ENCODE results near the gene ANXA3. TPM values are rescaled to one million over a fixed set of nuclear protein-coding genes. Genes with fewer than 3 reads are reported as not detected.

The ANXA3 gene
- total RNA-seq, 1 experiment from 2014 or later = 263 TPM

DNA sequence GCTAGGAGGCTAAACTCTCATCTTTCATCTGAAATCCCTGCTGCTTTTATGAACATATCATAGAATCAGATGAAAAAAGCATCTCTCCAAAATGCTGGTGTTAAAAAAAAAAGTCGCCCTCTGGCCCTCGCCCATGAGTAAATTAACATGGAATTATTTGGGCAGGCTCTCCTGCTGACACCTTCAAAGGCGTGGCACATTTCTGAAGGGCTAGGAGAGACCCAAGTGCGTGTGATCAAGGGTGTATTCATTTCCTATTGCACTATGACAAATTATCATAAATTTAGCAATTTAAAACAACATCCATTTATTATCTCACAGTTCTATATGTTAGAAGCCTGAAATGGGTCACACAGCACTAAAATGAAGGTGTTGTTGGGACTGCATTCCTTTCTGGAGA, 5.1 kb downstream of the ANXA3 start:
- Histone ChIP-seq H3K4me3 (ENCODE audit: low read length) (no peak overlapping the region), H3K27ac (ENCODE audit: low read length) (peak overlapping the region; percentile 60)

GRCh38 chr4:78557841-78558240, 6.3 kb downstream of the ANXA3 start:
- peak overlapping the region; percentile 11; the same call in 1 of the 2 replicates for H3K4me2 ChIP-seq (ENCODE audit: low read length)
- H3K27ac ChIP-seq (ENCODE audit: low read length) = peak overlapping the region; percentile 60
- H3K9ac ChIP-seq (ENCODE audit: low read length) = no peak overlapping the region
- no peaks in the 10 kb centered on the region for H3F3A ChIP-seq (ENCODE audit: low read length, unreplicated experiment)
- ChIA-PET CTCF (no interaction called here), POLR2A (ENCODE audit: unreplicated experiment) (no interaction called here)
- peaks cover 64% of the 10 kb centered on the region for H3K79me2 ChIP-seq (ENCODE audit: low read length)
- no peaks in the 10 kb centered on the region for H4K20me1 ChIP-seq (ENCODE audit: low read length)
- no peak overlapping the region for H3K4me3 ChIP-seq (ENCODE audit: low read length)
- ATAC-seq = no peak
- no TSS peak for BruUV-seq (replicated peaks)
- no peaks in the 10 kb centered on the region for H3K9me2 ChIP-seq (replicated peaks; ENCODE audit: low read length)
- no peaks in the 10 kb centered on the region for H3K27me3 ChIP-seq (ENCODE audit: low read length)
- no peaks in the 10 kb centered on the region for H3K9me3 ChIP-seq (ENCODE audit: low read length)
- H2AFZ ChIP-seq (ENCODE audit: low read length) = no peak overlapping the region
- TF ChIP-seq EZH2phosphoT487 (IDR thresholded peaks at IDR 0.05; ENCODE audit: borderline replicate concordance, low read length) (no peak), EZH2 (IDR thresholded peaks at IDR 0.05; ENCODE audit: low read length, unreplicated experiment) (no peak)
- TF ChIP-seq, protein P1, sequence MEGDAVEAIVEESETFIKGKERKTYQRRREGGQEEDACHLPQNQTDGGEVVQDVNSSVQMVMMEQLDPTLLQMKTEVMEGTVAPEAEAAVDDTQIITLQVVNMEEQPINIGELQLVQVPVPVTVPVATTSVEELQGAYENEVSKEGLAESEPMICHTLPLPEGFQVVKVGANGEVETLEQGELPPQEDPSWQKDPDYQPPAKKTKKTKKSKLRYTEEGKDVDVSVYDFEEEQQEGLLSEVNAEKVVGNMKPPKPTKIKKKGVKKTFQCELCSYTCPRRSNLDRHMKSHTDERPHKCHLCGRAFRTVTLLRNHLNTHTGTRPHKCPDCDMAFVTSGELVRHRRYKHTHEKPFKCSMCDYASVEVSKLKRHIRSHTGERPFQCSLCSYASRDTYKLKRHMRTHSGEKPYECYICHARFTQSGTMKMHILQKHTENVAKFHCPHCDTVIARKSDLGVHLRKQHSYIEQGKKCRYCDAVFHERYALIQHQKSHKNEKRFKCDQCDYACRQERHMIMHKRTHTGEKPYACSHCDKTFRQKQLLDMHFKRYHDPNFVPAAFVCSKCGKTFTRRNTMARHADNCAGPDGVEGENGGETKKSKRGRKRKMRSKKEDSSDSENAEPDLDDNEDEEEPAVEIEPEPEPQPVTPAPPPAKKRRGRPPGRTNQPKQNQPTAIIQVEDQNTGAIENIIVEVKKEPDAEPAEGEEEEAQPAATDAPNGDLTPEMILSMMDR (conservative IDR thresholded peaks at IDR 0.05; ENCODE audit: low read depth, low read length) = no peak
- peaks cover 83% of the 10 kb centered on the region for H3K4me1 ChIP-seq (ENCODE audit: insufficient read depth, low read length)
- no peak for DNase-seq
- intact Hi-C loops (cut with micrococcal nuclease) = no loop called here
- peaks cover 18% of the 10 kb centered on the region; the same call in 1 of the 2 replicates for H3K36me3 ChIP-seq (ENCODE audit: low read depth, low read length)

More for the DNA sequence above, 5.1 kb downstream of the ANXA3 start:
- POLR2A ChIA-PET (ENCODE audit: unreplicated experiment) = no interaction called here
- Histone ChIP-seq H3K9me3 (ENCODE audit: low read length) (no peaks in the 10 kb centered on the region), H3K79me2 (ENCODE audit: low read length) (peaks cover 59% of the 10 kb centered on the region), H3K27me3 (ENCODE audit: low read length) (no peaks in the 10 kb centered on the region), H3K36me3 (ENCODE audit: low read depth, low read length) (peaks cover 18% of the 10 kb centered on the region; the same call in 1 of the 2 replicates), H3K4me1 (ENCODE audit: insufficient read depth, low read length) (peaks cover 76% of the 10 kb centered on the region), H4K20me1 (ENCODE audit: low read length) (no peaks in the 10 kb centered on the region), H3K9me2 (replicated peaks; ENCODE audit: low read length) (no peaks in the 10 kb centered on the region), H3K4me2 (ENCODE audit: low read length) (peak overlapping the region; percentile 17), H3F3A (ENCODE audit: low read length, unreplicated experiment) (no peaks in the 10 kb centered on the region), H2AFZ (ENCODE audit: low read length) (no peak overlapping the region), H3K9ac (ENCODE audit: low read length) (no peak overlapping the region)
- TF ChIP-seq EZH2 (IDR thresholded peaks at IDR 0.05; ENCODE audit: low read length, unreplicated experiment) (no peak), EZH2phosphoT487 (IDR thresholded peaks at IDR 0.05; ENCODE audit: borderline replicate concordance, low read length) (no peak)
- TF ChIP-seq, protein P1 (conservative IDR thresholded peaks at IDR 0.05; ENCODE audit: low read depth, low read length) = no peak
- intact Hi-C loops (cut with micrococcal nuclease) = no loop called here
- DNase-seq = peak; percentile 37
- CTCF ChIA-PET = no interaction called here
- BruUV-seq (replicated peaks) = no TSS peak
- peak; percentile 10; the same call in 1 of the 2 replicates for ATAC-seq

GRCh38 chr4:78558410-78558809, 6.8 kb downstream of the ANXA3 start:
- POLR2A ChIA-PET (ENCODE audit: unreplicated experiment) = no interaction called here
- H3K9me3 ChIP-seq (ENCODE audit: low read length) = no peaks in the 10 kb centered on the region
- ATAC-seq = no peak
- H2AFZ ChIP-seq (ENCODE audit: low read length) = no peak overlapping the region
- H3K27me3 ChIP-seq (ENCODE audit: low read length) = no peaks in the 10 kb centered on the region
- peaks cover 64% of the 10 kb centered on the region for H3K79me2 ChIP-seq (ENCODE audit: low read length)
- H3K4me3 ChIP-seq (ENCODE audit: low read length) = no peak overlapping the region
- CTCF ChIA-PET = interaction anchor here (0.6 kb wide), 1 partner anchor 195 kb away, joined by 3 read pairs; no protein-coding TSS in a partner anchor
- H3K36me3 ChIP-seq (ENCODE audit: low read depth, low read length) = peaks cover 18% of the 10 kb centered on the region; the same call in 1 of the 2 replicates
- DNase-seq = no peak
- H3K27ac ChIP-seq (ENCODE audit: low read length) = no peak overlapping the region
- H4K20me1 ChIP-seq (ENCODE audit: low read length) = no peaks in the 10 kb centered on the region
- no peaks in the 10 kb centered on the region for H3F3A ChIP-seq (ENCODE audit: low read length, unreplicated experiment)
- TF ChIP-seq EZH2phosphoT487 (IDR thresholded peaks at IDR 0.05; ENCODE audit: borderline replicate concordance, low read length) = no peak
- no peak for TF ChIP-seq EZH2 (IDR thresholded peaks at IDR 0.05; ENCODE audit: low read length, unreplicated experiment)
- TF ChIP-seq, protein P1 (conservative IDR thresholded peaks at IDR 0.05; ENCODE audit: low read depth, low read length) = no peak
- no peak overlapping the region for H3K9ac ChIP-seq (ENCODE audit: low read length)
- no TSS peak for BruUV-seq (replicated peaks)
- H3K4me1 ChIP-seq (ENCODE audit: insufficient read depth, low read length) = peaks cover 78% of the 10 kb centered on the region
- H3K4me2 ChIP-seq (ENCODE audit: low read length) = no peak overlapping the region
- no peaks in the 10 kb centered on the region for H3K9me2 ChIP-seq (replicated peaks; ENCODE audit: low read length)
- intact Hi-C loops (cut with micrococcal nuclease) = no loop called here
